Stimulated activated memory B cell treated with anti-CD40 and anti-IgM and Interleukin-4, amounts not matched to agents 10 μg/mL and 1 μg/mL and 100 μg/mL, for 72 hours (primary cell): ENCODE measurements around the gene AQP7.

ENCODE experiments used
- ATAC-seq: fragments of 150-1000 bp; cut with Tn5 transposase; 2 replicates; pipeline ENCODE4 v1.10.0; 2021
- H3K27ac Mint-ChIP-seq: one replicate; pipeline ENCODE4 v1.8.0; 2022; ENCODE audit warnings: mild to moderate bottlenecking, mixed read lengths
- H3K27me3 Mint-ChIP-seq: one replicate; pipeline ENCODE4 v1.8.0; 2022; ENCODE audit warnings: mixed read lengths
- H3K36me3 Mint-ChIP-seq: one replicate; pipeline ENCODE4 v1.8.0; 2022; ENCODE audit warnings: mixed read lengths
- H3K4me1 Mint-ChIP-seq: one replicate; pipeline ENCODE4 v1.8.0; 2022; ENCODE audit warnings: mixed read lengths
- H3K4me3 Mint-ChIP-seq: one replicate; pipeline ENCODE4 v1.8.0; 2022; ENCODE audit warnings: mild to moderate bottlenecking, moderate library complexity, mixed read lengths
- H3K9me3 Mint-ChIP-seq: one replicate; pipeline ENCODE4 v1.8.0; 2022; ENCODE audit warnings: mixed read lengths

Gene AQP7

DNA sequence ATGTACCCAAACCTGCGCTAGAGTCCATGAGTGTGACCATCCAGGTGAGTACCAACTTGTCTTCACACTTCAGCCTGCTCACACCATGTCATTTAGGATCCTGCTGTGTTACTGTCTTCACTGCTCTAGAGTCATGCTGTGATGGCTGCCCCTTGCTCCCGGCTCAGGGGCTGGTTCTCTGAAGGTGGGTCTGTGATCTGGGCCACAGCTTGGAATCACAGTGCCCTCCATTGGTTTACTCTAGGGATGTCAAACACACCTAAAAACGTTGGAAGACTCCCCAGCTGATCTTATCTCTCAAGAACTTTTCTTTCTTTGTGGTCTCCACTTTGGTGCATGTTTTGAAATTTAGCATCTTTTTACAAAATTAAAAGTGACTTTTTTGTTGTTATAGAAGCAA, 58.2 kb downstream of the AQP7 start:
- no peaks in the 10 kb centered on the region for H3K27me3 Mint-ChIP-seq
- H3K27ac Mint-ChIP-seq: no peak overlapping the region
- H3K4me3 Mint-ChIP-seq: no peak overlapping the region
- H3K9me3 Mint-ChIP-seq: peaks cover 7% of the 10 kb centered on the region
- H3K4me1 Mint-ChIP-seq: no peaks in the 10 kb centered on the region
- ATAC-seq: no peak
- H3K36me3 Mint-ChIP-seq: peaks cover 76% of the 10 kb centered on the region

DNA sequence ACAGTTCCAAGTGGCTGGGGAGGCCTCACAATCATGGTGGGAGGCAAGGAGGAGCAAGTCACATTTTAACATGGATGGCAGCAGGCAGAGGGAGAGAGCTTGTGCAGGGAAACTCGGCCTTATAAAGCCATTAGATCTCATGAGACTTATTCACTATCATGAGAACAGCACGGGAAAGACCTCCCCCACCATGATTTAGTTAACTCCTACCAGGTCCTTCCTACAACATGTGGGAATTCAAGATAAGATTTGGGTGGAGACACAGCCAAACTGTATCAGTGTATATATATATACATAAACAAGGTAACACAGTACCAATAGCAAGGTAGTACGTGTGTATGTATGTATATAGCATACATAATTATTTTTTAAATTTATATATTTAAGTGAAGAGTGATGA, 61.2 kb downstream of the AQP7 start:
- Mint-ChIP-seq H3K4me3 (no peak overlapping the region), H3K9me3 (peaks cover 9% of the 10 kb centered on the region), H3K27ac (no peak overlapping the region), H3K27me3 (no peaks in the 10 kb centered on the region), H3K4me1 (no peaks in the 10 kb centered on the region), H3K36me3 (peaks cover 63% of the 10 kb centered on the region)
- ATAC-seq: no peak

DNA sequence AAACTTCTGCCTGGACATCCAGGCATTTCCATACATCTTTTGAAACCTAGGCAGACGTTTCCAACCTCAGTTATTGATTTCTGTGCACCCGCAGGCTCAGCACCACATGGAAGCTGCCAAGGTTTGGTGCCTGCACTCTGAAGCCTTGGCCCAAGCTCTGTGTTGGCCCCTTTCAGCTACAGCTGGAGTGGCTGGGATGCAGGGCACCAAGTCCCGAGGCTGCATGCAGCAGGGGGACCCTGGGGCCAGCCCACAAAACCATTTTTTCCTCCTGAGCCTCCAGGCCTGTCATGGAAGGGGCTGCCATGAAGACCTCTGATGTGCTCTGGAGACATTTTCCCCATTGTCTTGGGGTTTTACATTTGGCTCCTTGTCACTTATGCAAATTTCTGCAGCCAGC, 62.2 kb downstream of the AQP7 start:
- H3K27ac Mint-ChIP-seq: no peak overlapping the region
- peaks cover 9% of the 10 kb centered on the region for H3K9me3 Mint-ChIP-seq
- no peak overlapping the region for H3K4me3 Mint-ChIP-seq
- peaks cover 60% of the 10 kb centered on the region for H3K36me3 Mint-ChIP-seq
- no peaks in the 10 kb centered on the region for H3K4me1 Mint-ChIP-seq
- no peak for ATAC-seq
- no peaks in the 10 kb centered on the region for H3K27me3 Mint-ChIP-seq
